Measurements from ENCODE around the gene HEMGN.
"Not testable (repeated sequence)": the region's sequence is repeated elsewhere in the genome, so short reads cannot be mapped to it uniquely, and the experiment has no call there.

The HEMGN gene

GRCh38 chr9:97981846-97982682, 44.1 kb upstream of the HEMGN start:
- Histone ChIP-seq H3K4me3 (peak overlapping the region; percentile 89), H3K27ac (peak overlapping the region; percentile 97 to 99)
- TF ChIP-seq CTCF (IDR thresholded peaks at IDR 0.05), result no peak
- DNase-seq (ENCODE audit: low spot score), result no peak

GRCh38 chr9:97980918-97981845, 43.2 kb upstream of the HEMGN start:
- H3K4me3 ChIP-seq, result no peak overlapping the region

GRCh38 chr9:97980479-97980803, 42.5 kb upstream of the HEMGN start:
- DNase-seq (ENCODE audit: low spot score), result no peak
- TF ChIP-seq CTCF (IDR thresholded peaks at IDR 0.05), result no peak
- H3K4me3 ChIP-seq, result no peak overlapping the region
- H3K27ac ChIP-seq, result peak overlapping the region in 1 of 2 donors; percentile 10

More at GRCh38 chr9:97980918-97981845, 43.2 kb upstream of the HEMGN start:
- peak overlapping the region in 1 of 2 donors; percentile 27 for H3K27ac ChIP-seq
- TF ChIP-seq CTCF (IDR thresholded peaks at IDR 0.05), result no peak
- DNase-seq (ENCODE audit: low spot score), result no peak

GRCh38 chr9:97979788-97980478, 42.0 kb upstream of the HEMGN start:
- no peak for TF ChIP-seq CTCF (IDR thresholded peaks at IDR 0.05)
- Histone ChIP-seq H3K4me3 (no peak overlapping the region), H3K27ac (no peak overlapping the region)
- DNase-seq (ENCODE audit: low spot score), result no peak

GRCh38 chr9:97978371-97979130, 40.6 kb upstream of the HEMGN start:
- TF ChIP-seq CTCF (IDR thresholded peaks at IDR 0.05), result no peak
- no peak for DNase-seq (ENCODE audit: low spot score)
- H3K4me3 ChIP-seq, result no peak overlapping the region
- H3K27ac ChIP-seq, result no peak overlapping the region

GRCh38 chr9:97976633-97977032, 38.7 kb upstream of the HEMGN start:
- not testable (repeated sequence) for DNase-seq (ENCODE audit: low spot score); H3K4me3 ChIP-seq; H3K27ac ChIP-seq

Measured in coronary artery (tissue), 2 donors.